ENCODE data around the gene HIC1. TPM values are rescaled to one million over a fixed set of nuclear protein-coding genes. Genes with fewer than 3 reads are reported as not detected.

Gene HIC1
- polyA plus RNA-seq, 1 experiment = 15.1 TPM

DNA sequence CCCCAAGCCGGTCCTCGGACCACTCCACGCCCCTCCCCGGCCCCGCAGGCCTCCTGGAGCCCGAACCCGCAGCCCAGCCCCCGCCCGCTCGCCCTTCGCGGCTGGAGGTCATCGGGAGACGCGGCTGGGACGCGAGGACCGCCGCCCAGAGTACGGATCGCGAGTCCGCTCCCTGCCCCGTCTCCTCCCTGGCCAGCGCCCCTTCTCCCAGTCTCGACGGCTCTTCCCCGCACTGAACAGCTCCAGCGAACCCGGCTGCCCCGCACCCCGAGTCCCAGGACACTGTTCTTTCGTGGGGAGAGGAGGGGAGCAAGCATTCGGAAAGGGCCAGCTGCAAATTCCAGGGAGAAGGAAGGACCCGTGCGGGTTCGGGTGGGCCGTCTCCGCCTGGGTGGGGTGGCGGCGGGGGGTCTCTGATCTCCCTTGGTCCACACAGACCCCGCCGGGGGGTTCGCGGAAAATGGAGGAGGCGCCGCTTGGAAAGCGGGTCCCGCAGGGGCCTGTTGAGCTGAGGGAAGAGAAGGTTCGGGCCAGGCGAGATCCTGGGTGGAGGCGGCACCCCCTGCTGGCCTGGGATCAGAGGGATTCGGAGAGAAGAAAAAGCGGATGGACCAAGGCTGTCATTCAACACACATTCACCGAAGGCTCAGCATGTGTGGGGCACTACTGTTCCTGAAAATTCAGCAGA lies 29.1 kb upstream of the HIC1 start:
- peak overlapping the region; percentile 40 for H3K4me3 ChIP-seq (ENCODE audit: low read depth, low read length)
- CTCF ChIA-PET = interaction anchor here (0.8 to 4.8 kb wide), 25 partner anchors 9 to 305 kb away, joined by 3 to 123 read pairs (median 5); partner anchors contain the start of genes HIC1 and OVCA2
- H3K27me3 ChIP-seq (ENCODE audit: control insufficient read depth, insufficient read depth, low read length) = peaks cover 14% of the 10 kb centered on the region
- POLR2A ChIA-PET = no interaction called here
- TF ChIP-seq, protein P1, sequence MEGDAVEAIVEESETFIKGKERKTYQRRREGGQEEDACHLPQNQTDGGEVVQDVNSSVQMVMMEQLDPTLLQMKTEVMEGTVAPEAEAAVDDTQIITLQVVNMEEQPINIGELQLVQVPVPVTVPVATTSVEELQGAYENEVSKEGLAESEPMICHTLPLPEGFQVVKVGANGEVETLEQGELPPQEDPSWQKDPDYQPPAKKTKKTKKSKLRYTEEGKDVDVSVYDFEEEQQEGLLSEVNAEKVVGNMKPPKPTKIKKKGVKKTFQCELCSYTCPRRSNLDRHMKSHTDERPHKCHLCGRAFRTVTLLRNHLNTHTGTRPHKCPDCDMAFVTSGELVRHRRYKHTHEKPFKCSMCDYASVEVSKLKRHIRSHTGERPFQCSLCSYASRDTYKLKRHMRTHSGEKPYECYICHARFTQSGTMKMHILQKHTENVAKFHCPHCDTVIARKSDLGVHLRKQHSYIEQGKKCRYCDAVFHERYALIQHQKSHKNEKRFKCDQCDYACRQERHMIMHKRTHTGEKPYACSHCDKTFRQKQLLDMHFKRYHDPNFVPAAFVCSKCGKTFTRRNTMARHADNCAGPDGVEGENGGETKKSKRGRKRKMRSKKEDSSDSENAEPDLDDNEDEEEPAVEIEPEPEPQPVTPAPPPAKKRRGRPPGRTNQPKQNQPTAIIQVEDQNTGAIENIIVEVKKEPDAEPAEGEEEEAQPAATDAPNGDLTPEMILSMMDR (IDR thresholded peaks at IDR 0.05; ENCODE audit: insufficient read depth, low read depth, low read length) = peak; percentile 88
- no peaks in the 10 kb centered on the region for H3K36me3 ChIP-seq (ENCODE audit: control insufficient read depth, insufficient read depth, low read length)
- no peak for DNase-seq (ENCODE audit: low read depth)

DNA sequence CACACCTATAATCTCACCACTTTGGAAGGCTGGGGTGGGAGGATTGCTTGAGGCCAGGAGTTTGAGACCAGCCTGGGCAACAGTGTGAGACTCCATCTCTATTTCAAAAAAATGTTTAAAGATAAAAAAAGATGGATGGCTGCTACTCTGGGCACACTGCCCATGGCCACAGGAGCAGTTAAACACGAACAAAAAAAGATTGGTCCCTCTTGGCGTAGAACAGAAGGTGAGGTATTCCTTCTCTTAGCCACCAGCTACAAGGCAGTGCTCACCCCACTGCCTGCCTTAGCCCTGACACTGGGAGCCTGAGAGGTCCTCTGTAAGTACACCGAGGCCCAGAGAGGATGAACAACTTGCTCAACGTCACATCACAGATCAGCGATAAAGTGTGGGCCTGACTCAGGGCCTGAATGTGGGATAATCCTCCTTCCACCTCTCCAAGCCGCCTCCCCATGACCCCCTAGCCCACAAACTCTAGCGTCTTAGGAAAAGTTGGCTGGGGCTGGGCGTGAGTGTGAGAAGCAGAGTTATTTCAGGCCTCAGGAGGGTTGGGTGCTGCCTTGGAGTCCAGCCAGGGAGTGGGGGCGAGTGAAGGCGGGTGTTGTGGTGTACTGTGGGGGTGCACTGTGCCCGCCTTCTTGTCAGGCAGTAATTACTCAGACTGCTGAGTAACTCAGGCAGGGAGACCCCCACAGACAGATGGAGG lies 27.2 kb upstream of the HIC1 start:
- ChIA-PET POLR2A (no interaction called here), CTCF (interaction anchor here (0.6 to 5.0 kb wide), 9 partner anchors 9 to 217 kb away, joined by 3 to 123 read pairs (median 5); partner anchors contain the start of gene HIC1)
- H3K27me3 ChIP-seq (ENCODE audit: control insufficient read depth, insufficient read depth, low read length) = peaks cover 10% of the 10 kb centered on the region
- no peaks in the 10 kb centered on the region for H3K36me3 ChIP-seq (ENCODE audit: control insufficient read depth, insufficient read depth, low read length)
- H3K4me3 ChIP-seq (ENCODE audit: low read depth, low read length) = no peak overlapping the region
- no peak for DNase-seq (ENCODE audit: low read depth)
- TF ChIP-seq, protein P1 (IDR thresholded peaks at IDR 0.05; ENCODE audit: insufficient read depth, low read depth, low read length) = no peak

DNA sequence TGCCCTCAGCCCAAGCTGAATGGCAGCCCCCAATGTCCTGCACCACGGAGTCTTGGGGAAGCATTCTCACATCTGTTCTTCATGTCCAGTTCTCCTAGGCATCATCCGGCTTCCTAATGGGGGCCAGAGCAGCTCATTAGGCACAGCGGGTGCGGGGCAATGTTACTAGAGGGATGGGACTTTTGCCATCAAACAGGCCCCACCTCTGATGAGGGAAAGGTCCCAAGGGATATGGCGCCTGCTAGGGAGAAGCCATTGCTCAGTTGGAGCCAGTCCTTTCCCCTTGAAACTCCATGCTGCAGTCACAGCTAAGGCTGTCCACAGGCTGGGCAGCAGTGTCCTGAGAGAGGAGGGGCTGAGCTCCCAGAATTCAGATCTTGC lies 26.7 kb upstream of the HIC1 start:
- TF ChIP-seq, protein P1 (IDR thresholded peaks at IDR 0.05; ENCODE audit: insufficient read depth, low read depth, low read length) = no peak
- POLR2A ChIA-PET = interaction anchor here (0.6 kb wide), 1 partner anchor 203 kb away, joined by 9 read pairs; no protein-coding TSS in a partner anchor
- H3K27me3 ChIP-seq (ENCODE audit: control insufficient read depth, insufficient read depth, low read length) = peaks cover 6% of the 10 kb centered on the region
- DNase-seq (ENCODE audit: low read depth) = no peak
- CTCF ChIA-PET = interaction anchor here (0.6 to 5.0 kb wide), 7 partner anchors 8 to 245 kb away, joined by 3 to 40 read pairs (median 3); partner anchors contain the start of gene HIC1
- no peak overlapping the region for H3K4me3 ChIP-seq (ENCODE audit: low read depth, low read length)
- no peaks in the 10 kb centered on the region for H3K36me3 ChIP-seq (ENCODE audit: control insufficient read depth, insufficient read depth, low read length)

DNA sequence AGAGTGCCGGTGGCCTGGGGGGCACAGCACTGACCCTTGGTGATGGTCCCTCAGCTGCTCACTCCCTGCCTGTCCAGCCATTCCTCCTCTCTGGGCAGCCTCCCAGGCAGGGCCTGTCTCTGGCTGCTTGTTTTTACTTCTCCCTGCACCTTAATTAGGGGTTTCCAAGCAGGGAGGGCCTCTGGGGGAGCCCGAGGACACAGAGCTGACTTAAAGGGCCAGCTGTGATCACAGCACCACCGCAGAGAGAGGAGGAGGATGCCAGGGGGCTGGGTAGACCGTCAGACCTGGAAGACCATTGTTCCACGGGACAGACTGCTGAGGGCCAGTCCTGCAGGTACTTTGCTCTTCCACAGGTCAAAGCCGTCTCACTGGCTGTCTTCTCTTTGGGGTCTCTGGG lies 26.2 kb upstream of the HIC1 start:
- TF ChIP-seq, protein P1 (IDR thresholded peaks at IDR 0.05; ENCODE audit: insufficient read depth, low read depth, low read length) = no peak
- ChIA-PET CTCF (interaction anchor here (0.6 to 5.0 kb wide), 7 partner anchors 8 to 246 kb away, joined by 3 to 40 read pairs (median 3); partner anchors contain the start of gene HIC1), POLR2A (interaction anchor here (0.6 kb wide), 1 partner anchor 203 kb away, joined by 9 read pairs; no protein-coding TSS in a partner anchor)
- Histone ChIP-seq H3K27me3 (ENCODE audit: control insufficient read depth, insufficient read depth, low read length) (peaks cover 6% of the 10 kb centered on the region), H3K36me3 (ENCODE audit: control insufficient read depth, insufficient read depth, low read length) (peaks cover 3% of the 10 kb centered on the region; the same call in 1 of the 2 replicates), H3K4me3 (ENCODE audit: low read depth, low read length) (no peak overlapping the region)
- DNase-seq (ENCODE audit: low read depth) = no peak

Data from BJ (cell line).